ENCODE data around the gene VN1R5. TPM values are rescaled to one million over a fixed set of nuclear protein-coding genes. Genes with fewer than 3 reads are reported as not detected.

The VN1R5 gene
- not detected for total RNA-seq

GRCh38 chr1:247255772-247256171 is at the start of gene VN1R5:
Gene VN1R5, plus strand, starts transcription at chr1:247256072.

Small RNAs within 50 kb of the gene (small RNA-seq; reads per million reads assigned to genes)
- gene RF00019 = 0 reads per million in 2 donors

Other genes starting within 250 kb of the VN1R5 start
- gene ZNF695, start 248.0 kb upstream of the VN1R5 start, total RNA-seq = 1 to 10 TPM; 2.4 to 5.7 TPM
- gene ZNF670, start 177.3 kb upstream of the VN1R5 start, total RNA-seq = 1 to 10 TPM; 1.4 to 3.7 TPM
- 1 to 10 TPM; 5.2 to 7.7 TPM for gene ZNF669, start 151.7 kb upstream of the VN1R5 start, total RNA-seq
- gene ZNF124, start 84.1 kb upstream of the VN1R5 start, total RNA-seq = 10 to 100 TPM; 21.3 to 38.3 TPM
- 10 to 100 TPM; 12.7 to 13.0 TPM for gene ZNF496, start 75.8 kb downstream of the VN1R5 start, total RNA-seq
- gene NLRP3, start 160.1 kb downstream of the VN1R5 start, total RNA-seq = under 1 TPM; 0.33 to 0.34 TPM
- not detected for gene OR2B11, start 202.0 kb downstream of the VN1R5 start, total RNA-seq

Measured in melanocyte of skin (primary cell).